GM12873 (cell line): Measurements from ENCODE around the gene ANKFN1.

ENCODE experiments used
- CTCF ChIP-seq: IDR thresholded peaks from 2 replicates; pipeline ENCODE4 v1.5.1; 2012; ENCODE audit warnings: low read depth, mild to moderate bottlenecking, moderate library complexity, low read length, control low read depth; ENCODE audit not compliant: insufficient read depth; ENCODE audit errors: missing control alignments

ANKFN1 gene

GRCh38 chr17:56292010-56292409 lies 138.7 kb downstream of the ANKFN1 start:
- TF ChIP-seq CTCF, result no peak

GRCh38 chr17:56292578-56292977 lies 139.3 kb downstream of the ANKFN1 start:
- no peak for TF ChIP-seq CTCF

DNA sequence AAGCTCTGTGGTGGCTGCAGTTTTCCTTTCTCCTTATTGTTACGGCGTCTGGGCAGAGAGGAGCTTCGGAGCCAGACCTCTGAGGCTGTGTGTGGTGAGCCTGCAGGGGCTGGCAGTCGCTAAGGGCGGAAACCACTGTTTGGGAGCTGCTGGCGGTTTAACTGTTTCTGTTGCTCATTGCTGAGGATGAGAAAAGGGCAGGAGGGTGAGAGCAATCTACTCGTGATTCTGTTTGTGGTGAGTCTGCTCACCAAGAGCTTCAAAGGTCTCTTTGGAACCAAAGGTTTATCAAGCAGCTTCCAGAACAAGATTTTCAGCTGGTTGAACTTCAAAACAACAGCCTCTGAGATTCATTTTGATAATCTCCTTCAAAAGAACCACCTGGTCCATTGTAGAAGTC lies 143.9 kb downstream of the ANKFN1 start:
- no peak for TF ChIP-seq CTCF

DNA sequence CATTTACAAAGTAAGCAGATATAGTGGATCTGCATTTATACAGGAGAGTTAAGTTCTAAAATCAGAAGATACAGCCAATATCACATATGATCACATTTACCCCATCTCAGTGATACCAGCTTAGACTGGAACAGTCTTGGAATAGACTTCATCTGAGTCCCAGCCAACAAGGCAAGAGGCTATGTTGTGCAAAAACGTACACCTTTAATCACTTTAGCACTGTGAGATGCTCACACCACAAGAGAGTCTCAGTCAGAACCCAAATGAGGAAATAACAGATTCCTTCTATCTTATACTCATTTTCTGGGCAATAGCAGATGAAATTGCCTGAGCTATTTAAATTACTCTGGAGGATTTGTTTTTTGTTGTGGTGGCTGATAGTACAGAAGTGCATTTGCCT lies 145.6 kb downstream of the ANKFN1 start:
- TF ChIP-seq CTCF, result no peak

GRCh38 chr17:56300144-56300543 lies 146.9 kb downstream of the ANKFN1 start:
- no peak for TF ChIP-seq CTCF

GRCh38 chr17:56305007-56305406 lies 151.7 kb downstream of the ANKFN1 start:
- TF ChIP-seq CTCF, result no peak

- TF ChIP-seq CTCF, result no peak
Measured at GRCh38 chr17:56309897-56310296, 156.6 kb downstream of the ANKFN1 start.
